DMS79 treated with DMSO at 0.1 percent for 48 hours (cell line): ENCODE results near the gene SPTLC2.

Source experiments
- DNase-seq: peaks from one replicate; lab custom pipeline; 2025; lab: John Stamatoyannopoulos, UW

Gene SPTLC2

DNA sequence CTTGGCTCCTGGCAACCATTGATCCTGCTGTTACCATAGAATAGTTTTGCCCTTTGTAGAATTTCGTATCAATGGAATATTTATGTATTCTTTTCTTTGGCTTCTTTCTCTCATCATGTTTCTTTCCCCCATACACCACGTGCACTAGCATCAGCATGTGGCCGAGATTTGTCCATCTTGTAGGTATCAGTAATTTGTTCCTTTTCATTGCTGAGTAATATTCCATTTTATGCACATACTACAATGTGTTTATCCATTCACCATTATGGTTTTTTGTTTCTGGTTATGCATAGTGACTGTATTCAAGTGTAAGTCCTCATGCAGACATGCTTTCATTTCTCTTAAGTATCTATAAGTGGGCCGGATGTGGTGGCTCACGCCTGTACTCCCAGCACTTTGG, 113.3 kb downstream of the SPTLC2 start:
- DNase-seq: no peak

- no peak for DNase-seq
Observed at GRCh38 chr14:77502109-77502782, 114.2 kb downstream of the SPTLC2 start.

GRCh38 chr14:77498984-77499527, 117.4 kb downstream of the SPTLC2 start:
- DNase-seq: peak; percentile 48

DNA sequence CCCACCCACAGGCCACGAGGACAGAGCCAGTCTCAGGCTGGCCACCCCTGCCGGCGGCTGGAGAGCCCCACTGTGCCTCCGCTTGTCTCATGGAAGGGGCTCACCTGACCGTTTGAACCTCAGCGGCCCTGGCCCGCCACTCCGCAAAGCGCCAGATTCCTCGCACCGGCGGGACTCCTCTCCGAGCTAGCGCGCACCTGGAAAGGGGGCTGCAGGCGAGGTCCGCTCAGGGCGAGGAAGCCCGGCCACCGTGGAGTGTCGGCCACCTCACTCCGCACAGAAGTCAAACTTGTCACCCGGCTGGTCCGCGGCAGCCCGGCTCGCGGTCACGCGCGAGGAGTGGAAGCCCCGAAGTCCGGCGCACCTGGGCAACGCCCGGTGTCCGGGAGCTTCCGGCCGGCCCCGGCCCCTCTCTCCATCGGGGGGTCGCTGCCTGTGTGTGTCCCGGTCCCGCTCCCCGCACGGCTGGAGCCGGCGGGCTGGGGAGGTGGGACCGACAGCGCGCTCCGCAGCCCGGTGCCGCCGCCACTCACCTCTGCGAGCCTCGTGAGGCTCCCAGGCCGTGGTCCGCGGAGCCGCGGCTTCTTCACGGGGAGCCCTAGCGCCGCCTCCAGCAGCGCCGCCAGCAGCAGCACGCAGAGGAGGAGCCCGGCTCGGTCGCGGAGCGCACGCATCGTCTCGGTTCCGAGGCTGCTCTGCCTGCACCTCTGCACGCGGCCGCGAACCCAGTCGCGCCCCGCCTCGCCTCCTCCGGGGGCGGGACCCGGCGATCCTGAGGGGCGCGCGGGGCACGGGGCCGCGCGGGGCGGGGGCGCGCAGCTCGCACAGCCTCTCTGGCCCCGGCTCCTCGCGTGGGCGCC, 118.1 kb downstream of the SPTLC2 start, which contains the start of gene ISM2:
Gene ISM2 (minus strand): TSS at position 697 of the 860 bp plus-strand sequence. CDS start 23 bp downstream, at position 674.
- DNase-seq: peak; percentile 61

DNA sequence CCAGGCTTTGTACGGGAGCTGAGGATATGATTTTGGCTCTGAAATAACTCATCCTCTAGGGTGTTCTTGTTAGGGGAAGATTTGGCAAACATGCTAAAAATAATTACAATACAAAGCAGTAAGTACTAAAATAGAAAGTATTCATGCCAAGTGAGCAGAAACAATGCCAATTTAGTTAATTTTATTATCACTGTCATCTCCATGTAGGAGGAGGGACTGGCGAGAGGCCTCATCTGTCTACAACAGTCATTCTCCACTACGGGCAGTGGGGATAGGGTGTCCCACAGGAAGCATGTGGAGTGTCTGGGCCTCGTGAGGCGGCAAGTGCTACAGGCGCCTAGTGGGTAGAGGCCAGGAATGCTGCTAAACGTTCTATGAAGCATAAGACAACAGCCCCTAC, 121.1 kb downstream of the SPTLC2 start:
- no peak for DNase-seq

DNA sequence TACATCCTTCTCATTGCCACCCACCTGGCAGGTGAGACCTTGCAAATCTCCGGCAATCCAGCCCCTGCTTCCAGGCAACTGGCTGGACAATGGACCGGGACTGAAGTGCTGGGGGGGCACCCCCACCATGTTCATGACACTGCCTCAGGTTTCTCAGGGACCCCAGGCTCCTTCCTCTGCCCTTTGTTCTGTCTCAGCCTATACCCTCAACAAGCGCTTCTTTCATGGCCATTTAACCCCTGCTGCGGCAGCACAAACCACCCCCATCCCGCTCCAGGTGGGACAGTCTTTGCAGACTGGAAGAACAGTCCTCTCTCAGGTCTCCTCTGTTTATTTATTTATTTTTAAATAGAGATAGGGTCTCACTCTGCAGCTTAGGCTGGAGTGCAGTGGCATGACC, 125.4 kb downstream of the SPTLC2 start:
- DNase-seq: no peak

DNA sequence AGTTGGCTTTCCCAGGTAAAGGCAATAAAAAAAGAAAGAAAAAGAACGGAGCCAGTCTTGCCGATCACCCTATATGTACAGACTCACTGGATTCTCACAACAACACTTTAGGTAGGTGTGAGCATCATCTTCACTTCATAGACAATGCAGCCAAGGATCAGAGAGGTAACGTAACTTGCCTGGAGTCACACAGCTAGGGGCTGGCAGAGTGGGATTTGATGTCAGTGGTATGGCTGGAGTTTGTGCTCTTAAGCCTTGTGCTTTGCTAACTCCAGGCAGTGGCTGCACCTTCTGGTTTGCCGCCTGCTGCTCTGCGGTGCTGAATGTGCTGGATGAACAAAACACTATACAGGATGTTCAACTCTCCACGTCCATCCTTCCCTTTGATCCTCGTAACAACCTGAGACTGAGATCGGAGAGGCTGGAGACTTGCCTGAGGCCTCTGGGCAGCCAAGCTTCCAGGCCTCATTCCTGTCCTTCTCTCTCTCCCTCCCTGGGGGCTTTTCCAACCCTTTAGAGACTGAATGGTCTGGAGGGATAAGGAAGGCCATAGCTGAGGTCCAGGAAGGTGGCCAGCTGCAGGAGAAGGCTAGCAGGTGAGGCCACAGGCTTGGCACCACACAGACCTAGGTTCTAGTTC, 126.0 kb downstream of the SPTLC2 start:
- no peak for DNase-seq

DNA sequence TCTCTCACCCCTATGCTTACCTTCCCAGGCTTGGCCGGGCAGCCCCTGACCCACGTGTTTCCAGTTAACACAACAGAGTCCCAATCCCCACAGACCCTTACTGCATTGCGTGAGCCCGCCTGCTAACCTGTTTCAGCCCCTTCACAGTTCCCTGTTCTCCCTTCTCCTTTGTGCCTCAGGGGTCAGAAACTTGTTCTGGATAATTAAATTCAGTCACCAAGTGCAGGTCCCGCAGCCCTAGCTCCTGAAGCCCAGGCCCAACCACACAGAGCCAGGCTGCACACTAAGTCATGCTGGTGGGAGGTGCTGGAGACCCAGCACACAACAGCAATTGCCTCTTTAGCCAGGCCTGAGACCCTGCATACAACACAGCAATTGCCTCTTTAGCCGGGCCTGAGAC, 127.4 kb downstream of the SPTLC2 start:
- no peak for DNase-seq

DNA sequence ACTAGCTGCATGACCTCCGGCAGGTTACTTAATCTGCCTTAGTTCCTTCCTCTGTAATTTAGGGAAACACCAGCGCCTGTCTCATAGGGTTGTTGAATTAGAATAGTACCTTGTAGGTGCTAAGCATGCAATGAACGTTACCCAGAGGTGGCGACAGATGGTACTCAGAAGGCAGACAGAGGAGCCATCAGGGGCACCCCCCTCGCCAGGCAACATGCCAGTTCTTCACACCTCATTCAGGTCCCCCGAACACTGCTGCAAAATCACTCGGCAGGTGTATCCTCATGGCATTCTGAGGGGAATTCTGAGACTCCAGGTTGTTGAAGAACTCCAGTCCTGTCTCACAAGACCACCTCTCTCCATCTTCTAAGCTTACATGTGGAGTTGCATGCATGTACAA, 127.9 kb downstream of the SPTLC2 start:
- no peak for DNase-seq

- DNase-seq: no peak
Observed at GRCh38 chr14:77485901-77486678, 130.3 kb downstream of the SPTLC2 start.

GRCh38 chr14:77485256-77485655, 131.2 kb downstream of the SPTLC2 start:
- DNase-seq: no peak

- DNase-seq: no peak
Observed at GRCh38 chr14:77482422-77482821, 134.0 kb downstream of the SPTLC2 start.

DNA sequence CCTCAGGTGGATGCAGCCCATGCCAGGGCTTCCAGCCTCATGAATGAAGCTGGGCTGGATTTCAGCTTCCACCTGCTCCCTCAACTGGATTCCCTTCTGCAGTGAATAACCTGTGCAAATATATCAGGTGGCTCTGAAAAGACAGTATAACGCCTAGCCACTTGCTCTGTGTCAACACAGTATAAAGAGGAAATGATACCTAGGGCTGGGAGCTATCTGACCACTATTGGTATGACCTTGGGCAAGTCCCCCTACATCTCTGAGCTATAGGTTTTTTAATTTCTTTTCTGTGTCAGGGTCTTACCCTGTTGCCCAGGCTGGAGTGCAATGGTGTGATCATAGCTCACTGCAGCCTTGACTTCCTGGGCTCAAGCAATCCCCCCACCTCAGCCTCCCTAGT, 137.6 kb downstream of the SPTLC2 start:
- DNase-seq: no peak

GRCh38 chr14:77478029-77478428, 138.4 kb downstream of the SPTLC2 start:
- DNase-seq: no peak

DNA sequence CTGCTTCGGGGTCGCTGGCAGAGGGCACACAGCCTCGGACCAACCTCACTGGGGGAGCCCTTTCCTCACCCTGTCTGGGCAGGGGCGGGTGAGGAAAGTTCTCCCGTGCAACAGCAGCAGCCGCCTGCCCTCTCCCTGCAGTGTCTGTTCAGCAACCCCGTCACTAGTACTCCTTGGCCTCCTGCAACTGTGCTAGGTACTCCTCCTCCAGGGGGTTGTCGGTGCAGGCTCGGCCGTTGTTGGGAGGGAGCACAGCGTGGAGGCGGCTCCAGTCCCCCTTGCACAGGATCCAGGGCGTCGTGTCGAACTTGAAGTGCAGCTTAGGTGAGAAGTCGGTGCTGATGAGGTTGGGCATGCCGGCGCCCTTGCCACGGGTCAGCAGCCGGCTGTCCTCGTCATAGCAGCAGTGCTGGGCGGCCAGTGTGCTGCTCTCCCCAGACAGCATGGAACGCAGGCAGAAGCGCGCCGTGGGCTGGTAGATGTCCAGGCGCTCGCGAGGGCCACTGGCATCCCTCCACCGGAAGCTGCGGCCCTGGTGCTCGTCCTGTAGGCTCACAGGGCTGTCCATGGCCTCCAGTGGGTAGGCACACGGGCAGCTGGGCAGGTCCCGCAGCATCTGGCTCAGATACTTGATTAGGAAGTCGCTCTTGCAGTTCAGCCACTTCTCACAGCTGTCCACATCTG, 140.9 kb downstream of the SPTLC2 start:
- DNase-seq: no peak

- no peak for DNase-seq
Observed at GRCh38 chr14:77474479-77475177, 141.8 kb downstream of the SPTLC2 start.

GRCh38 chr14:77473921-77474320, 142.5 kb downstream of the SPTLC2 start:
- DNase-seq: no peak

DNA sequence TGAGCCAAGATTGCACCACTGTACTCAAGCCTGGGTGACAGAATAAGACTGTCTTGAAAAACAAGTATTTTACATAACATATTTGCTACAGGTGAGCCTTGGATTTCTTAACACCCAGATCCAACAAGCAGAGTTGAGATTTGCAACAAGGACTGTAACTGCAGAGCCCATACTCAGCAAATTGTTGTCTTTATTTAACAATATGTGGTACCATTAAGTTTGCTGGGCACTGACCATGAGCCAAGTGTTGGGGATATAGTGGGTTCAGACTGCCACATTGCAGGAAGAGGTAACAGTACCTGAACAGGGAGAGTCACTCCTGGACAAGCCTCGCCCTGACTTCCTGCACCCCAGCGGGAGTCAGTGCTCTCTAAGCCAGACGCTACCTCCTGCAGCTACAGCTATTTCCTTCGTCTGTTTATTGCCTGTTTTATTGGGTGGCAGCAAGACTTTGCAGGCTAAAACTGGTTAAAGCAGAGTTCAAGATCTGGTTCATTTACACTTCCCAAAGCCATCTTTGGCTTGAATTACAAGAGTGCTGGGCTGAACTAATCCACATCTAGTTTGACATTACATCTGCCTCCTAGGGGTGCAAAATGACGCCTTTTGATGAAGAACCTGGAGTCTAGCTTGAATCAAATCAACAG, 146.1 kb downstream of the SPTLC2 start:
- DNase-seq: no peak

DNA sequence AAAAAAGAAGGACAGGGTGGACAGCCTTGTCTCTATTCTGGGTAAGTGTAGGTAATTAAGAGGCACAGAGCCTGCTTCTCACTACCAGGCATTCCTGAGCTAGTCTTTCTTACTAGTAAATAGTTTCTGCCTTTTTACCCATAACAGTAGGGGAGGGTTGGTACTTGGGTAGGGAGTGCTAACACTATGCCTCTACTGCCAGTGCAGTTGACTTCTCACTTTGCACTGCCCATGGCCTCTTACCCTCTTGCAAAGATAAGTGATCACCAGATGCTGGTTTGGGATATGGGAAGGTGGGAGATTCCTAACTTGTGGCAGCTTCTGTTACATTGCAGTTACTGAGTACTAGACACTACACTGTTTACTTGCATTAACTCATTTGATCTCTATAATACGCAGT, 146.9 kb downstream of the SPTLC2 start:
- no peak for DNase-seq

DNA sequence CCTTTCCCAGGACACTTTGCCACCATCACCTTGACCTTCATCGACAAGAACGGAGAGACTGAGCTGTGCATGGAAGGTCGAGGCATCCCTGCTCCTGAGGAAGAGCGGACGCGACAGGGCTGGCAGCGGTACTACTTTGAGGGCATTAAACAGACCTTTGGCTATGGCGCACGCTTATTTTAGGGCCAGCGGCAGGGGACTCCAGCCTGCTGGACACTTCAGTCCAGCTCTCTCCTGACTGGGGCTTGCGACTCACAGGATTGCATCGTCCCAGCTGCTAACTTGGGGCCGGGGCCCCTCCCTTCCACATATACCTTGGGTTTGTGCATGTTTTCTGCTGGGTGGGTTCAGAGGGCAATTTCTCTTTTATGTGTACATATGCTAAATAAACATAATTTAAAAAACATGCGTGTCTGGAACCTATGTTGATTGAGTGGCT, 147.4 kb downstream of the SPTLC2 start:
- no peak for DNase-seq
